ENCODE measurements around the gene SERPINF2. TPM values are rescaled to one million over a fixed set of nuclear protein-coding genes. Genes with fewer than 3 reads are reported as not detected.

SERPINF2 gene
- 0.47 and 0.66 TPM in 2 replicates for total RNA-seq (2014; rRNA removed; shearing (Covaris generic))
- polyA plus RNA-seq (2016; fragmentation: Nextera tagmentation; extraction: Ambion mirVana) = 1.2 and 1.5 TPM in 2 replicates
- long read RNA-seq, partial matches to known transcripts = 0 of 1 reads
- long read RNA-seq, other reads (novel, unspliced or antisense) = 1 of 1 reads

DNA sequence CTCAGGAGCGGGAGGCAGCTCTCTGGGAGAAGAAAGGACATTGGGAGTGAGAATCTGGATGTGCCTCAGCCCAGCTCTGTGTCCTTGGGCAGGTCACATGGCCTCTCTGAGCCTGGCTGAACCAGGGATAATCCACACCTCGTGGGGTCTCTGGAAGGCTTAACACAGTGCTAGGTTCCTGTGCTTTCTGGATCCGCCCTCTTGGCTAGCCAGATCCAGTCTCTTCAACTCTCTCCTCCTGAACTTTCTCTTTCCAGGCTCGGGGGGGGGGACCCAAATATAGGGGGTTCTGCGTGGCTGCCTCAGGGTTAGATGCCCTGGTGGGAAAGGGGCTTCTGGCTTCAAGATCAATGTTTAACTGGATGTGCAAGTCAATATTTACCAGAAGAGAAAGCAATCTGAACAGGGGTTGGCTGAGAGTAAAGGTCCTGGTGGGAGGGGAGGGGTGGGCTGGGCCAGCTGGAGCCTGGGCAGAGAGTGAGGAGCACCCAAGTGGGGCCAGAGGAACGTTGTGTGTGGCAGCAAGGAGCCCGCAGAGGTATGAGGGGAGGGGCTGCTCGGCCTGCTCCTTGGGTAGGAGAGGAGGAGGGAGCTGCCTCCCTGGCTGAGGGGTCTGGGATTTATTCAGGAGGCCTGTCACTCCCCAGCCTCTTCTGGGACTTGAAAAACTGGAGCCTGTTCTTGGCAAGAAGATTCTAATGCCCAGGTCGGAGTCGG, at the start of gene SERPINF2:
Gene SERPINF2 (plus strand): TSS at position 501 of the 717 bp plus-strand sequence. CDS start 2,125 bp downstream, outside the sequence.
- Mint-ChIP-seq H3K27ac (no peak within 1 kb of the TSS), H3K36me3 (ENCODE audit: low read depth) (peaks cover 2% of the 10 kb centered on the region; the same call in 2 of the 3 replicates), H3K27me3 (ENCODE audit: insufficient read depth, low read depth, poor library complexity) (peaks cover 4% of the 10 kb centered on the region), H3K4me1 (peaks cover 2% of the 10 kb centered on the region; the same call in 1 of the 3 replicates), H3K4me3 (no peak within 1 kb of the TSS), H3K9me3 (peaks cover 19% of the 10 kb centered on the region; the same call in 2 of the 3 replicates)
- H2AFZ ChIP-seq = no peak within 1 kb of the TSS
- no peaks in the 10 kb centered on the region for H3K79me2 ChIP-seq (replicated peaks; ENCODE audit: insufficient read depth)
- no peaks in the 10 kb centered on the region for H4K20me1 ChIP-seq (replicated peaks; ENCODE audit: insufficient read depth)
- no peak within 1 kb of the TSS for H3K4me3 ChIP-seq
- no peak within 1 kb of the TSS for H3K27ac ChIP-seq (ENCODE audit: low read depth)
- H3K9me2 ChIP-seq (ENCODE audit: insufficient read depth) = no peaks in the 10 kb centered on the region
- H3K36me3 ChIP-seq (ENCODE audit: insufficient read depth) = no peaks in the 10 kb centered on the region
- no peaks in the 10 kb centered on the region; the same call in 1 of the 2 replicates for H3F3A ChIP-seq (replicated peaks; ENCODE audit: low read depth)
- ATAC-seq = no peak
- TF ChIP-seq STAT1 (IDR thresholded peaks at IDR 0.05; ENCODE audit: unreplicated experiment) (no peak), NANOG (IDR thresholded peaks at IDR 0.05; ENCODE audit: borderline replicate concordance) (no peak), REST (IDR thresholded peaks at IDR 0.05; ENCODE audit: unreplicated experiment) (no peak), EZH2 (IDR thresholded peaks at IDR 0.05; ENCODE audit: low read depth, unreplicated experiment) (no peak), ZNF331 (CRISPR knock-in tag; IDR thresholded peaks at IDR 0.05; ENCODE audit: low read depth) (no peak), ZNF114 (CRISPR knock-in tag; IDR thresholded peaks at IDR 0.05) (no peak), POLR2AphosphoS5 (IDR thresholded peaks at IDR 0.05; ENCODE audit: low read depth) (no peak)
- TF ChIP-seq, protein P1, sequence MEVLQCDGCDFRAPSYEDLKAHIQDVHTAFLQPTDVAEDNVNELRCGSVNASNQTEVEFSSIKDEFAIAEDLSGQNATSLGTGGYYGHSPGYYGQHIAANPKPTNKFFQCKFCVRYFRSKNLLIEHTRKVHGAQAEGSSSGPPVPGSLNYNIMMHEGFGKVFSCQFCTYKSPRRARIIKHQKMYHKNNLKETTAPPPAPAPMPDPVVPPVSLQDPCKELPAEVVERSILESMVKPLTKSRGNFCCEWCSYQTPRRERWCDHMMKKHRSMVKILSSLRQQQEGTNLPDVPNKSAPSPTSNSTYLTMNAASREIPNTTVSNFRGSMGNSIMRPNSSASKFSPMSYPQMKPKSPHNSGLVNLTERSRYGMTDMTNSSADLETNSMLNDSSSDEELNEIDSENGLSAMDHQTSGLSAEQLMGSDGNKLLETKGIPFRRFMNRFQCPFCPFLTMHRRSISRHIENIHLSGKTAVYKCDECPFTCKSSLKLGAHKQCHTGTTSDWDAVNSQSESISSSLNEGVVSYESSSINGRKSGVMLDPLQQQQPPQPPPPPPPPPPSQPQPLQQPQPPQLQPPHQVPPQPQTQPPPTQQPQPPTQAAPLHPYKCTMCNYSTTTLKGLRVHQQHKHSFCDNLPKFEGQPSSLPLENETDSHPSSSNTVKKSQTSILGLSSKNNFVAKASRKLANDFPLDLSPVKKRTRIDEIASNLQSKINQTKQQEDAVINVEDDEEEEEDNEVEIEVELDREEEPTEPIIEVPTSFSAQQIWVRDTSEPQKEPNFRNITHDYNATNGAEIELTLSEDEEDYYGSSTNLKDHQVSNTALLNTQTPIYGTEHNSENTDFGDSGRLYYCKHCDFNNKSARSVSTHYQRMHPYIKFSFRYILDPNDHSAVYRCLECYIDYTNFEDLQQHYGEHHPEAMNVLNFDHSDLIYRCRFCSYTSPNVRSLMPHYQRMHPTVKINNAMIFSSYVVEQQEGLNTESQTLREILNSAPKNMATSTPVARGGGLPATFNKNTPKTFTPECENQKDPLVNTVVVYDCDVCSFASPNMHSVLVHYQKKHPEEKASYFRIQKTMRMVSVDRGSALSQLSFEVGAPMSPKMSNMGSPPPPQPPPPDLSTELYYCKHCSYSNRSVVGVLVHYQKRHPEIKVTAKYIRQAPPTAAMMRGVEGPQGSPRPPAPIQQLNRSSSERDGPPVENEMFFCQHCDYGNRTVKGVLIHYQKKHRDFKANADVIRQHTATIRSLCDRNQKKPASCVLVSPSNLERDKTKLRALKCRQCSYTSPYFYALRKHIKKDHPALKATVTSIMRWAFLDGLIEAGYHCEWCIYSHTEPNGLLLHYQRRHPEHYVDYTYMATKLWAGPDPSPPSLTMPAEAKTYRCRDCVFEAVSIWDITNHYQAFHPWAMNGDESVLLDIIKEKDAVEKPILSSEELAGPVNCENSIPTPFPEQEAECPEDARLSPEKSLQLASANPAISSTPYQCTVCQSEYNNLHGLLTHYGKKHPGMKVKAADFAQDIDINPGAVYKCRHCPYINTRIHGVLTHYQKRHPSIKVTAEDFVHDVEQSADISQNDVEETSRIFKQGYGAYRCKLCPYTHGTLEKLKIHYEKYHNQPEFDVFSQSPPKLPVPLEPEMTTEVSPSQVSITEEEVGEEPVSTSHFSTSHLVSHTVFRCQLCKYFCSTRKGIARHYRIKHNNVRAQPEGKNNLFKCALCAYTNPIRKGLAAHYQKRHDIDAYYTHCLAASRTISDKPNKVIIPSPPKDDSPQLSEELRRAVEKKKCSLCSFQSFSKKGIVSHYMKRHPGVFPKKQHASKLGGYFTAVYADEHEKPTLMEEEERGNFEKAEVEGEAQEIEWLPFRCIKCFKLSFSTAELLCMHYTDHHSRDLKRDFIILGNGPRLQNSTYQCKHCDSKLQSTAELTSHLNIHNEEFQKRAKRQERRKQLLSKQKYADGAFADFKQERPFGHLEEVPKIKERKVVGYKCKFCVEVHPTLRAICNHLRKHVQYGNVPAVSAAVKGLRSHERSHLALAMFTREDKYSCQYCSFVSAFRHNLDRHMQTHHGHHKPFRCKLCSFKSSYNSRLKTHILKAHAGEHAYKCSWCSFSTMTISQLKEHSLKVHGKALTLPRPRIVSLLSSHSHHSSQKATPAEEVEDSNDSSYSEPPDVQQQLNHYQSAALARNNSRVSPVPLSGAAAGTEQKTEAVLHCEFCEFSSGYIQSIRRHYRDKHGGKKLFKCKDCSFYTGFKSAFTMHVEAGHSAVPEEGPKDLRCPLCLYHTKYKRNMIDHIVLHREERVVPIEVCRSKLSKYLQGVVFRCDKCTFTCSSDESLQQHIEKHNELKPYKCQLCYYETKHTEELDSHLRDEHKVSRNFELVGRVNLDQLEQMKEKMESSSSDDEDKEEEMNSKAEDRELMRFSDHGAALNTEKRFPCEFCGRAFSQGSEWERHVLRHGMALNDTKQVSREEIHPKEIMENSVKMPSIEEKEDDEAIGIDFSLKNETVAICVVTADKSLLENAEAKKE (CRISPR knock-in tag; IDR thresholded peaks at IDR 0.05) = no peak
- H3K4me1 ChIP-seq (ENCODE audit: insufficient read depth) = no peaks in the 10 kb centered on the region
- H3K27me3 ChIP-seq (ENCODE audit: insufficient read depth) = no peaks in the 10 kb centered on the region
- H3K4me2 ChIP-seq = no peak within 1 kb of the TSS
- DNase-seq (ENCODE audit: low spot score) = no peak

Measured in GM23338 (cell line).